Common myeloid progenitor, CD34-positive (primary cell): ENCODE data around the gene ADSL.

Experiments used
- CTCF ChIA-PET: fragments of 350-600 bp; sonication (Branson Sonifier 250); formaldehyde crosslinking; loops from one replicate; lab custom pipeline; 2021; ENCODE audit warnings: antibody characterized with exemption; lab: Charles Lee
- POLR2A ChIA-PET: fragments of 350-600 bp; sonication (Branson Sonifier 250); formaldehyde crosslinking; loops from one replicate; lab custom pipeline; 2021; ENCODE audit warnings: antibody characterized with exemption; lab: Charles Lee
- DNase-seq, 3 donors: peaks; one replicate each; pipeline versions ENCODE4 v3.0.0 to v3.0.0-alpha.2; 2013
- H3K27ac ChIP-seq, 2 experiments: 1 replicate in 1 of 2; 2 replicates in 1 of 2; pipeline ENCODE4 v1.7.0; 2013; ENCODE audit warnings: inconsistent platforms in 2 of 2, low read length in 2 of 2, mild to moderate bottlenecking in 2 of 2, low read depth in 1 of 2, moderate library complexity in 1 of 2; ENCODE audit not compliant: severe bottlenecking in 2 of 2, insufficient read depth in 1 of 2, poor library complexity in 1 of 2
- H3K27me3 ChIP-seq, 5 experiments: replicated peaks in 2 of 5; 1 replicate in 3 of 5; 2 replicates in 2 of 5; pipeline versions ENCODE4 v1.6.1 to v1.7.0; 2013; ENCODE audit warnings: low read length in 4 of 5, mild to moderate bottlenecking in 2 of 5, moderate library complexity in 2 of 5, inconsistent platforms in 1 of 5; ENCODE audit not compliant: insufficient read depth in 5 of 5, control insufficient read depth in 4 of 5
- H3K36me3 ChIP-seq, 4 experiments: 1 replicate in 2 of 4; 2 replicates in 2 of 4; pipeline versions ENCODE4 v1.6.1 to v1.7.0; 2013; ENCODE audit warnings: low read length in 3 of 4, control low read depth in 1 of 4, mild to moderate bottlenecking in 1 of 4; ENCODE audit not compliant: control insufficient read depth in 4 of 4, insufficient read depth in 4 of 4
- H3K4me1 ChIP-seq, 4 experiments: 1 replicate in 3 of 4; 2 replicates in 1 of 4; pipeline versions ENCODE4 v1.6.1 to v1.7.1; 2013; ENCODE audit warnings: low read length in 3 of 4, mild to moderate bottlenecking in 3 of 4, control low read depth in 1 of 4, inconsistent platforms in 1 of 4, moderate library complexity in 1 of 4; ENCODE audit not compliant: control insufficient read depth in 4 of 4, insufficient read depth in 4 of 4; ENCODE audit errors: control extremely low read depth in 1 of 4
- H3K4me3 ChIP-seq, 7 experiments: 1 replicate in 4 of 7; 2 replicates in 3 of 7; pipeline versions ENCODE4 v1.5.1 to v1.7.0; 2013; ENCODE audit warnings: mild to moderate bottlenecking in 7 of 7, low read length in 6 of 7, moderate library complexity in 6 of 7, inconsistent platforms in 2 of 7, low read depth in 2 of 7, control low read depth in 1 of 7; ENCODE audit not compliant: insufficient read depth in 4 of 7, control insufficient read depth in 1 of 7; ENCODE audit errors: extremely low read depth in 1 of 7
- H3K9me3 ChIP-seq, 5 experiments: 1 replicate in 4 of 5; 2 replicates in 1 of 5; pipeline versions ENCODE4 v1.6.1 to v1.7.1; 2013; ENCODE audit warnings: low read length in 4 of 5, mild to moderate bottlenecking in 2 of 5, inconsistent platforms in 1 of 5, low read depth in 1 of 5, moderate library complexity in 1 of 5; ENCODE audit not compliant: control insufficient read depth in 4 of 5, insufficient read depth in 2 of 5; ENCODE audit errors: control extremely low read depth in 1 of 5
- whole genome bisulfite sequencing: methylation state at CpG from one replicate; pipeline ENCODE4 v1.1.5; 2013; ENCODE audit not compliant: insufficient coverage; 5-methylcytosine and 5-hydroxymethylcytosine counted together

Gene ADSL

GRCh38 chr22:40387746-40388145, 41.4 kb downstream of the ADSL start:
- Histone ChIP-seq H3K4me3 (peak overlapping the region in 1 of 7 experiments; percentile 2), H3K4me1 (peaks cover 13 to 65% (median 32%) of the 10 kb centered on the region in 4 experiments), H3K27me3 (no peaks in the 10 kb centered on the region), H3K9me3 (no peaks in the 10 kb centered on the region), H3K27ac (no peak overlapping the region), H3K36me3 (peaks cover 0 to 2% (median 0%) of the 10 kb centered on the region in 4 experiments)
- POLR2A ChIA-PET = interaction anchor here (2.1 kb wide), 1 partner anchor 12 kb away, joined by 4 read pairs; no protein-coding TSS in a partner anchor
- WGBS = 20% methylated on average over 4 of the region's 5 CpGs
- CTCF ChIA-PET = interaction anchor here (1.2 to 2.8 kb wide), 5 partner anchors 10 to 49 kb away, joined by 3 to 16 read pairs (median 3); no protein-coding TSS in a partner anchor
- DNase-seq = peak in 2 of 3 donors; percentile 41 to 57

DNA sequence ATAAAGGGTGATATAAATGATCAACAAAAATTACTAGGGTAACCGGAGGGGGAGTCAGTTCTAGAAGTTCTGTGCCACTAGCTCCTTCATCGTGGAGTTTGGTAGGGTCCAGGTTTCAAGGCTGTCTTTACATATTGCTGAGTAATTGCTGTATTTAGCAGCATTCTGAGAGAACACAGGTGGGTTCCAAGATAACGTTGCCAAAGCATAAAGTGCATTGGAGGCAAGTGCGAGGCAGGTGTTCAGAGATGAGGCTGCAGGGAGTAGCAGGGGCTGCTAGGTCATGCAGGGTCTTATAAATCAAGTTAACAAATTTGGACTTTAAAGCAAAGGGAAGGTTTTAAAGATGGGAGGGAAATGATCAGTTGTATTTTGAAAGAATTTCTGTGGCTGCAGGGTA, 41.9 kb downstream of the ADSL start:
- WGBS = 26% methylated on average over 3 of the region's 4 CpGs
- Histone ChIP-seq H3K27ac (no peak overlapping the region), H3K4me3 (no peak overlapping the region), H3K27me3 (no peaks in the 10 kb centered on the region), H3K4me1 (peaks cover 13 to 65% (median 32%) of the 10 kb centered on the region in 4 experiments), H3K9me3 (no peaks in the 10 kb centered on the region), H3K36me3 (peaks cover 0 to 2% (median 0%) of the 10 kb centered on the region in 4 experiments)
- CTCF ChIA-PET = interaction anchor here (1.2 to 2.8 kb wide), 5 partner anchors 10 to 49 kb away, joined by 3 to 16 read pairs (median 3); no protein-coding TSS in a partner anchor
- peak in 2 of 3 donors; percentile 56 to 73 for DNase-seq
- POLR2A ChIA-PET = interaction anchor here (2.1 kb wide), 1 partner anchor 11 kb away, joined by 4 read pairs; no protein-coding TSS in a partner anchor

GRCh38 chr22:40391417-40391816, 45.1 kb downstream of the ADSL start:
- Histone ChIP-seq H3K27ac (no peak overlapping the region), H3K4me1 (peaks cover 12 to 60% (median 28%) of the 10 kb centered on the region in 4 experiments), H3K9me3 (no peaks in the 10 kb centered on the region), H3K4me3 (no peak overlapping the region), H3K27me3 (no peaks in the 10 kb centered on the region), H3K36me3 (peaks cover 0 to 2% (median under 1%) of the 10 kb centered on the region in 4 experiments)
- CTCF ChIA-PET = interaction anchor here (1.2 kb wide), 1 partner anchor 17 kb away, joined by 3 read pairs; no protein-coding TSS in a partner anchor
- WGBS = no CpG with 5 or more reads among the region's 2 CpGs
- DNase-seq = no peak
- POLR2A ChIA-PET = no interaction called here

GRCh38 chr22:40392618-40393017, 46.3 kb downstream of the ADSL start:
- no peaks in the 10 kb centered on the region for H3K27me3 ChIP-seq
- no peak overlapping the region for H3K4me3 ChIP-seq
- H3K36me3 ChIP-seq = peaks cover 0 to 2% (median under 1%) of the 10 kb centered on the region in 4 experiments
- POLR2A ChIA-PET = interaction anchor here (0.6 kb wide), 1 partner anchor 353 kb away, joined by 4 read pairs; no protein-coding TSS in a partner anchor
- no peak for DNase-seq
- CTCF ChIA-PET = interaction anchor here (1.5 to 1.7 kb wide), 2 partner anchors 10 to 11 kb away, joined by 5 to 6 read pairs; no protein-coding TSS in a partner anchor
- no peaks in the 10 kb centered on the region for H3K9me3 ChIP-seq
- H3K27ac ChIP-seq = no peak overlapping the region
- peaks cover 11 to 61% (median 36%) of the 10 kb centered on the region in 4 experiments for H3K4me1 ChIP-seq
- 92% methylated on average over 2 of the region's 2 CpGs for WGBS

- DNase-seq = peak in 1 of 3 donors; percentile 27
- H3K4me1 ChIP-seq = peaks cover 11 to 64% (median 35%) of the 10 kb centered on the region in 4 experiments
- H3K4me3 ChIP-seq = no peak overlapping the region
- POLR2A ChIA-PET = interaction anchor here (0.6 kb wide), 1 partner anchor 38 kb away, joined by 5 read pairs; no protein-coding TSS in a partner anchor
- whole genome bisulfite sequencing = 0% methylated on average over 1 of the region's 3 CpGs
- H3K27ac ChIP-seq = no peak overlapping the region
- peaks cover 0 to 2% (median 0%) of the 10 kb centered on the region in 4 experiments for H3K36me3 ChIP-seq
- no peaks in the 10 kb centered on the region for H3K27me3 ChIP-seq
- CTCF ChIA-PET = interaction anchor here (1.3 kb wide), 1 partner anchor 68 kb away, joined by 4 read pairs; no protein-coding TSS in a partner anchor
- H3K9me3 ChIP-seq = no peaks in the 10 kb centered on the region
Measured at GRCh38 chr22:40394607-40395006, 48.3 kb downstream of the ADSL start.

- WGBS = 98% methylated on average over 4 of the region's 7 CpGs
- H3K27ac ChIP-seq = no peak overlapping the region
- no peak overlapping the region for H3K4me3 ChIP-seq
- DNase-seq = no peak
- peaks cover 0 to 2% (median under 1%) of the 10 kb centered on the region in 4 experiments for H3K36me3 ChIP-seq
- POLR2A ChIA-PET = no interaction called here
- CTCF ChIA-PET = interaction anchor here (1.3 kb wide), 1 partner anchor 67 kb away, joined by 4 read pairs; no protein-coding TSS in a partner anchor
- H3K4me1 ChIP-seq = peaks cover 18 to 74% (median 43%) of the 10 kb centered on the region in 4 experiments
- no peaks in the 10 kb centered on the region for H3K9me3 ChIP-seq
- H3K27me3 ChIP-seq = no peaks in the 10 kb centered on the region
Measured at GRCh38 chr22:40395607-40396006, 49.3 kb downstream of the ADSL start.

DNA sequence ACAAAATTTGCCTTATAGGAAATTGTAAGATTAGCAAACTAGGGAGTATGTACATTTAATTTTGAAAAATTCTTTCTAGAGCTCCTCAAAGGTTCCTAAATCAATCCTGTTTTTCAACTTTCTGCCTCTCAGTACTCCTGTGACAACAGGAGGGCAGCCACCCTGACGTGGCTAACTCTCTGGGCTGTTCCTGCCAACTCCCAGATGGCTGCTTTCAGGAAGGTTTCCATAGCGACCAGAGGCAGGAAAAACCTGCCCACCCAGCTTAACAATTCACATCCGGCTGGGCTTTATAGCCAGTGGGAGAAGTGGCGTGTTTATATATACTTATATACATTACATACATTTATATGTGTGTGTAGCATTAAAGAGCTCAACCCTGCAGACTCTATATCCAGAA, 50.6 kb downstream of the ADSL start:
- no peak for DNase-seq
- Histone ChIP-seq H3K27ac (no peak overlapping the region), H3K27me3 (no peaks in the 10 kb centered on the region), H3K4me1 (peaks cover 25 to 81% (median 52%) of the 10 kb centered on the region in 4 experiments), H3K36me3 (peaks cover 0 to 5% (median under 1%) of the 10 kb centered on the region in 4 experiments), H3K4me3 (peak overlapping the region in 2 of 7 experiments; percentile 31 to 32), H3K9me3 (no peaks in the 10 kb centered on the region)
- ChIA-PET CTCF (interaction anchor here (3.8 kb wide), 1 partner anchor 9 kb away, joined by 16 read pairs; no protein-coding TSS in a partner anchor), POLR2A (no interaction called here)
- WGBS = 0% methylated on average over 1 of the region's 4 CpGs
